Measurements from ENCODE around the gene HAUS2. TPM values are rescaled to one million over a fixed set of nuclear protein-coding genes. Genes with fewer than 3 reads are reported as not detected.

Gene HAUS2
- total RNA-seq, 1 experiment from 2014 or later: 39.8 TPM

GRCh38 chr15:42507514-42507913 lies 41.1 kb upstream of the HAUS2 start:
- RAD21 ChIA-PET (ENCODE audit: low non-redundant PET in 1 of 2, low total read pairs in 2 of 2, uncharacterized antibody in 2 of 2, unreplicated experiment in 2 of 2): no interaction called here
- intact Hi-C loops (cut with micrococcal nuclease): no loop called here
- H3K27me3 ChIP-seq (ENCODE audit: insufficient read depth, low read length): no peaks in the 10 kb centered on the region
- TF ChIP-seq SRF (IDR thresholded peaks at IDR 0.05; ENCODE audit: low read depth): no peak
- TF ChIP-seq FOSL1 (IDR thresholded peaks at IDR 0.05; ENCODE audit: low read depth): no peak
- no peak for TF ChIP-seq EZH2phosphoT487 (IDR thresholded peaks at IDR 0.05; ENCODE audit: borderline replicate concordance)
- TF ChIP-seq EZH2 (IDR thresholded peaks at IDR 0.05): no peak
- no peak for TF ChIP-seq ZNF274 (IDR thresholded peaks at IDR 0.05; ENCODE audit: low read depth, low read length)
- no peak for TF ChIP-seq SP1 (IDR thresholded peaks at IDR 0.05; ENCODE audit: low read depth)
- TF ChIP-seq, protein P1, sequence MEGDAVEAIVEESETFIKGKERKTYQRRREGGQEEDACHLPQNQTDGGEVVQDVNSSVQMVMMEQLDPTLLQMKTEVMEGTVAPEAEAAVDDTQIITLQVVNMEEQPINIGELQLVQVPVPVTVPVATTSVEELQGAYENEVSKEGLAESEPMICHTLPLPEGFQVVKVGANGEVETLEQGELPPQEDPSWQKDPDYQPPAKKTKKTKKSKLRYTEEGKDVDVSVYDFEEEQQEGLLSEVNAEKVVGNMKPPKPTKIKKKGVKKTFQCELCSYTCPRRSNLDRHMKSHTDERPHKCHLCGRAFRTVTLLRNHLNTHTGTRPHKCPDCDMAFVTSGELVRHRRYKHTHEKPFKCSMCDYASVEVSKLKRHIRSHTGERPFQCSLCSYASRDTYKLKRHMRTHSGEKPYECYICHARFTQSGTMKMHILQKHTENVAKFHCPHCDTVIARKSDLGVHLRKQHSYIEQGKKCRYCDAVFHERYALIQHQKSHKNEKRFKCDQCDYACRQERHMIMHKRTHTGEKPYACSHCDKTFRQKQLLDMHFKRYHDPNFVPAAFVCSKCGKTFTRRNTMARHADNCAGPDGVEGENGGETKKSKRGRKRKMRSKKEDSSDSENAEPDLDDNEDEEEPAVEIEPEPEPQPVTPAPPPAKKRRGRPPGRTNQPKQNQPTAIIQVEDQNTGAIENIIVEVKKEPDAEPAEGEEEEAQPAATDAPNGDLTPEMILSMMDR (IDR thresholded peaks at IDR 0.05 in 2 of 3, conservative IDR thresholded peaks at IDR 0.05 in 1 of 3; ENCODE audit: borderline replicate concordance in 1 of 3, insufficient read depth in 1 of 3, low read depth in 2 of 3, low read length in 2 of 3): no peak
- no peak for TF ChIP-seq ZBTB33 (IDR thresholded peaks at IDR 0.05; ENCODE audit: extremely low read depth, insufficient replicate concordance, low read length)
- no peak for TF ChIP-seq ELF1 (IDR thresholded peaks at IDR 0.05; ENCODE audit: borderline replicate concordance, low read depth)
- no peak for TF ChIP-seq RAD21 (IDR thresholded peaks at IDR 0.05; ENCODE audit: low read depth)
- no peak for TF ChIP-seq MAX (IDR thresholded peaks at IDR 0.05)
- no peak for TF ChIP-seq JUND (IDR thresholded peaks at IDR 0.05)
- TF ChIP-seq EGR1 (IDR thresholded peaks at IDR 0.05; ENCODE audit: low read depth): no peak
- no peak for TF ChIP-seq CEBPB (IDR thresholded peaks at IDR 0.05; ENCODE audit: low read depth)
- no peak for TF ChIP-seq TCF7L2 (IDR thresholded peaks at IDR 0.05; ENCODE audit: borderline replicate concordance, extremely low read depth, insufficient read depth, insufficient read length)
- TF ChIP-seq YY1 (IDR thresholded peaks at IDR 0.05; ENCODE audit: extremely low read depth, insufficient replicate concordance, low read depth, low read length): no peak
- TF ChIP-seq POLR2A (IDR thresholded peaks at IDR 0.05; ENCODE audit: borderline replicate concordance, extremely low read depth, insufficient read depth, insufficient read length): no peak
- TF ChIP-seq, protein P2, sequence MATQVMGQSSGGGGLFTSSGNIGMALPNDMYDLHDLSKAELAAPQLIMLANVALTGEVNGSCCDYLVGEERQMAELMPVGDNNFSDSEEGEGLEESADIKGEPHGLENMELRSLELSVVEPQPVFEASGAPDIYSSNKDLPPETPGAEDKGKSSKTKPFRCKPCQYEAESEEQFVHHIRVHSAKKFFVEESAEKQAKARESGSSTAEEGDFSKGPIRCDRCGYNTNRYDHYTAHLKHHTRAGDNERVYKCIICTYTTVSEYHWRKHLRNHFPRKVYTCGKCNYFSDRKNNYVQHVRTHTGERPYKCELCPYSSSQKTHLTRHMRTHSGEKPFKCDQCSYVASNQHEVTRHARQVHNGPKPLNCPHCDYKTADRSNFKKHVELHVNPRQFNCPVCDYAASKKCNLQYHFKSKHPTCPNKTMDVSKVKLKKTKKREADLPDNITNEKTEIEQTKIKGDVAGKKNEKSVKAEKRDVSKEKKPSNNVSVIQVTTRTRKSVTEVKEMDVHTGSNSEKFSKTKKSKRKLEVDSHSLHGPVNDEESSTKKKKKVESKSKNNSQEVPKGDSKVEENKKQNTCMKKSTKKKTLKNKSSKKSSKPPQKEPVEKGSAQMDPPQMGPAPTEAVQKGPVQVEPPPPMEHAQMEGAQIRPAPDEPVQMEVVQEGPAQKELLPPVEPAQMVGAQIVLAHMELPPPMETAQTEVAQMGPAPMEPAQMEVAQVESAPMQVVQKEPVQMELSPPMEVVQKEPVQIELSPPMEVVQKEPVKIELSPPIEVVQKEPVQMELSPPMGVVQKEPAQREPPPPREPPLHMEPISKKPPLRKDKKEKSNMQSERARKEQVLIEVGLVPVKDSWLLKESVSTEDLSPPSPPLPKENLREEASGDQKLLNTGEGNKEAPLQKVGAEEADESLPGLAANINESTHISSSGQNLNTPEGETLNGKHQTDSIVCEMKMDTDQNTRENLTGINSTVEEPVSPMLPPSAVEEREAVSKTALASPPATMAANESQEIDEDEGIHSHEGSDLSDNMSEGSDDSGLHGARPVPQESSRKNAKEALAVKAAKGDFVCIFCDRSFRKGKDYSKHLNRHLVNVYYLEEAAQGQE (IDR thresholded peaks at IDR 0.05; ENCODE audit: low read depth): no peak
- H3K4me2 ChIP-seq (ENCODE audit: low read length): no peak overlapping the region
- H2AFZ ChIP-seq (ENCODE audit: low read depth, low read length, poor library complexity, severe bottlenecking): no peak overlapping the region
- no peak for ATAC-seq
- H4K20me1 ChIP-seq (ENCODE audit: insufficient read depth): no peaks in the 10 kb centered on the region
- no peaks in the 10 kb centered on the region for H3K36me3 ChIP-seq (ENCODE audit: control insufficient read depth in 1 of 2, insufficient read depth in 2 of 2, low read length in 2 of 2)
- CTCF ChIA-PET: no interaction called here
- H3K4me3 ChIP-seq (replicated peaks in 1 of 2; ENCODE audit: low read depth in 1 of 2, low read length in 2 of 2): no peak overlapping the region
- H3K9me3 ChIP-seq (ENCODE audit: control insufficient read depth in 1 of 2, insufficient read depth in 1 of 2, low read depth in 1 of 2, low read length in 2 of 2): no peaks in the 10 kb centered on the region
- no TSS peak for BruUV-seq (replicated peaks)
- H3K79me2 ChIP-seq (ENCODE audit: insufficient read depth, low read length): peaks cover 8% of the 10 kb centered on the region; the same call in 1 of the 2 replicates
- POLR2A ChIA-PET: no interaction called here
- no peak overlapping the region for H3K9ac ChIP-seq (ENCODE audit: low read length)
- DNase-seq (ENCODE audit: low read depth, low spot score): no peak
- H3K27ac ChIP-seq (ENCODE audit: low read depth, low read length): no peak overlapping the region
- H3K9me2 ChIP-seq (ENCODE audit: insufficient read depth): no peaks in the 10 kb centered on the region
- peaks cover 0 to 6% of the 10 kb centered on the region in 2 experiments; a peak in 1 of 4 replicates for H3K4me1 ChIP-seq (ENCODE audit: control insufficient read depth in 1 of 2, insufficient read depth in 2 of 2, low read length in 2 of 2)
